ENCODE measurements around the gene TRAPPC14.

The TRAPPC14 gene

DNA sequence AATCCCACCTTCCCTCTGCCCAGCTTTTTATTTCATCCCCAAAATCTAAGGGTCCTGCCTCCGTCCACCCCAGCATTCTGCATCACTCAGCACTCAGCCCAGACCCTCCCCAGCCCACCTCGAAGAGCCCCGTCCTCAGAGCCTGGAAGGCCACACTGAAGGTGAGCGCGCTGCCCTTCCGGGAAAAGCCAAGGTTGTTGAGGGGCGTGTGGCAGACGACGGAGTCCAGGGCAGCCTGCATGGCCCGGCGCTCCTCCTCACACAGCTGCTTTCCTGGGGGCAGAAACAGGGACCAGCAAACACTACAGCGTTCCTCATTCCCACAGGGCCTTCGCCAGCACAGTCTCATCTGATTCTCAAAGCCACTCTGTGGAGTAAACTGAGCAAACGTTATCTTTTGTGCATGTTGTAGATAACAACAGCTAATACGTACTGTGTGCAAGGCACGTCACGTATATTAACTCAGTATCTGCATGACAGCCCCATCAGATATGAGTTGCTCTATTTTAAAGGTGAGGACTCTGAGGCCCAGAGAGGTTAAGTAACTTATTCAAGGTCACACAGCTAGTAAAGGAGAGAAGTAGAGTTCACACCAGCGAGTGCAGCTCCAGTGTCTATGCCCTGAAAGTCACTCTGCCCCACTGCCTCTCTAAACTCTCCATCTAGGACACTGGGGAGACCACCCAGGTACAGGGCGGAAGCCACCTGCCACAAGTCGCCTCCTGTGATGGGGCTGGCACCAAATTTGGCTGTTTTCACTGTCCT is 2.8 kb downstream of the TRAPPC14 start:
- TF ChIP-seq, protein P1, sequence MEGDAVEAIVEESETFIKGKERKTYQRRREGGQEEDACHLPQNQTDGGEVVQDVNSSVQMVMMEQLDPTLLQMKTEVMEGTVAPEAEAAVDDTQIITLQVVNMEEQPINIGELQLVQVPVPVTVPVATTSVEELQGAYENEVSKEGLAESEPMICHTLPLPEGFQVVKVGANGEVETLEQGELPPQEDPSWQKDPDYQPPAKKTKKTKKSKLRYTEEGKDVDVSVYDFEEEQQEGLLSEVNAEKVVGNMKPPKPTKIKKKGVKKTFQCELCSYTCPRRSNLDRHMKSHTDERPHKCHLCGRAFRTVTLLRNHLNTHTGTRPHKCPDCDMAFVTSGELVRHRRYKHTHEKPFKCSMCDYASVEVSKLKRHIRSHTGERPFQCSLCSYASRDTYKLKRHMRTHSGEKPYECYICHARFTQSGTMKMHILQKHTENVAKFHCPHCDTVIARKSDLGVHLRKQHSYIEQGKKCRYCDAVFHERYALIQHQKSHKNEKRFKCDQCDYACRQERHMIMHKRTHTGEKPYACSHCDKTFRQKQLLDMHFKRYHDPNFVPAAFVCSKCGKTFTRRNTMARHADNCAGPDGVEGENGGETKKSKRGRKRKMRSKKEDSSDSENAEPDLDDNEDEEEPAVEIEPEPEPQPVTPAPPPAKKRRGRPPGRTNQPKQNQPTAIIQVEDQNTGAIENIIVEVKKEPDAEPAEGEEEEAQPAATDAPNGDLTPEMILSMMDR (IDR thresholded peaks at IDR 0.05; ENCODE audit: extremely low read depth, insufficient read depth, missing control alignments), result no peak
- in situ Hi-C loops (cut with MboI; ENCODE audit: low pct_unique_long_range_greater_than_20kb, low sequenced_read_pairs, unreplicated experiment), result no loop called here
- DNase-seq (ENCODE audit: low spot score), result peak; percentile 9

DNA sequence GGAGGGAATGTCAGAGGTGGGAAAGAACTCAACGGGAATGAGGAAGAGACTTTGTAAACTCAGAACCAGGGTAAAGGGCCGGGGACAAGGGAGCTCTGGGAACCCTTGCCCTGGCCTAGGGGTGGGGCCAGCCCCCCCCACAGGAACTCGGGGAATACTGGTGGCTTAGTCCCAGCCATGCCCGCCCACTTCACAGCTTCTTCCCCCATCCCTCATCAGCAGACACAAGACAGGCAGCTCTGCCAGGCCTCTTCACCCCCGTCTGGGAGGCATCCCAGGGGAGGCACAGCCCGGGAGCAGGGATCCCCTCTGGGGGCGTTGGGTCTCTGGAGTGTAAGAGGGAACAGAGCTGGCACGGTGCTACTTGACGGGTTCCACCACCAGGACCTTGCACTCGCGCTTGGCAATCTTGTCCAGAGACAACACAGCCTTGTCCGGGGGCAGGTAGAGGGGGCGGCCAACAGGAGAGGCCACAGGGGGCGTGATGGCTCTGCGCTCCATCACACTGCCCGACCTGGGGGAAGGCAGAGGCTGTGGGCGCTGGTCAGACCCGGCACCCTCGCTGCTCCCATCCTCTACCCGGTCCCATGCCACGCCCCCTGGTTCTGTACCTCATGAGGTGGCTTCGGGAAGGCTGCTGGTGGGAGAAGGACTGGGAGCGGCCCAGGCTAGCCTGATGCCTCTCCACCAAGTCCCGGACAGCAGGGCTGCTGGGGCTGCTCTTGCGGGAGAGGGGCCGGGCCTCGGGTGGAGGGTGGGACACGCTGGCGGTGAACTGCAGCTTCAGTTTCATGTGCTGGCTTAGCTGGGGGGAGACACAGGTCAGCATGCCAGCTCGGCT is 3.7 kb downstream of the TRAPPC14 start:
- peak; percentile 7 for DNase-seq (ENCODE audit: low spot score)
- in situ Hi-C loops (cut with MboI; ENCODE audit: low pct_unique_long_range_greater_than_20kb, low sequenced_read_pairs, unreplicated experiment), result no loop called here

DNA sequence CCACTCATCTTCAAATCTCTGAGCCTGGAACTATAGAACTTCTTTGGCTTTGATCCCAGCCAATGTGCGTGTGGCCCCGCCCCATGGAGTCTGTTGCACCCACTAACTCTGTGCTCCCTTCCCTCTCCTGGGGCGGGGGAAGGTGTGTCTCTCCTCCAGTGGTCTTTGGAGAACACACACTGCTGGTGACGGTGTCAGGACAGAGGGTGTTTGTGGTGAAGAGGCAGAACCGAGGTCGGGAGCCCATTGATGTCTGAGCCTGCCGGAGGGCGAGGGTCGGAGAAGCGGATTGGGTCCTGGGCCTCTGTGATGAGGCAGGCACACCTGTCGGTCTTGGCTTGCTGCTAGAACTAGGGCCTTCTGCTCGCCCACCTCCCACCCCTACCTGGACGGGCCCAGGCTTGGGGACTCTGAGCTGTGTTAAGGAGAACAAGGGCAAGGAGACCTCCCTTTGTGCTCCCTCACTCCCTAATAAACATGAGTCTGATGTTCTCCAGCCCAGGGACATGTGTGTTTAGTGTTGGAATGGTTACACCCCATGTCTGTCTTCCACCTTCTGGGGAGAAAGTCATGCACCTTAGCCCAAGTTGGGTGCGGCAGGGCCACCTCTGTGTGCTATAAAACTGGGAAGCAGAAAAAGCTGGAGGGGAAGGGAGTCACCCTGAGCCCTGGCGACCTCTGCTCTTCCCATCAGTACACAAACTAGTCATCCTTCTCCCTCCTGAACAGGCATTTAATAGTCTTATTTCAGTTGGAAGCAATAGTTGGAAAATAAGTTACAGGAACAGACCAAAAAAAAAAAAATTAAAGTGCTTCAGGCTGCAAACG is 4.6 kb downstream of the TRAPPC14 start:
- in situ Hi-C loops (cut with MboI; ENCODE audit: low pct_unique_long_range_greater_than_20kb, low sequenced_read_pairs, unreplicated experiment), result no loop called here
- TF ChIP-seq, protein P1 (IDR thresholded peaks at IDR 0.05; ENCODE audit: extremely low read depth, insufficient read depth, missing control alignments), result no peak
- DNase-seq (ENCODE audit: low spot score), result no peak

More for the DNA sequence above, 3.7 kb downstream of the TRAPPC14 start:
- TF ChIP-seq, protein P1 (IDR thresholded peaks at IDR 0.05; ENCODE audit: extremely low read depth, insufficient read depth, missing control alignments), result no peak

DNA sequence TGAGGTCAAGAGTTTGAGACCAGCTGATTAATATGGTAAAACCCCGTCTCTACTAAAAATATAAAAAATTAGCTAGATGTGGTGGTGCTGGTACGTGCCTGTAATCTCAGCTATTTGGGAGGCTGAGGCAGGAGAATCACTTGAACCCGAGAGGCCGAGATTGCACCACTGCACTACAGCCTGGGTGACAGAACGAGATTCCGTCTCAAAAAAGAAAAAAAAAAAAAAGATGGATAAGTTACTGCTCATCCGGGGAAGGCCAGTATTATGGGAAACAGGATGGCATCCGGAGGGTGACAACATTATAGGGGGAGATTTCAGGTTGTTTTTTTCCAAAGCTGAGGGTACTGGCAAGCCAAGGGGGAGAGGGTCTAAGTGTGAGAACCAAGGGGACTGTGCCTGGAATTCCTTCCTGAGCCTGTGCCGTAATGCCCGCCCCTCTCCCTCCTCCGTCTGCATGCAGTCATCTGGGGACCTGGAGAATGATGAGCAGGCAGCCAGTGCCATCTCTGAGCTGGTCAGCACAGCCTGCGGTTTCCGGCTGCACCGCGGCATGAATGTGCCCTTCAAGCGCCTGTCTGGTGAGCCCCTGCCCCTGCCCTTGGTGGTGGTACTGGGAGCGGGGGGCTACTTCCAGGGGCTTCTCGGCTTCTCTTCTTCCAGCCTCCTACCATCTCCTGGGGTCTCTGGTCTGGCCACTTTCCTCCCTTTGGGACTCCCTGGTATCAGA is 5.4 kb downstream of the TRAPPC14 start:
- in situ Hi-C loops (cut with MboI; ENCODE audit: low pct_unique_long_range_greater_than_20kb, low sequenced_read_pairs, unreplicated experiment), result no loop called here
- TF ChIP-seq, protein P1 (IDR thresholded peaks at IDR 0.05; ENCODE audit: extremely low read depth, insufficient read depth, missing control alignments), result no peak
- no peak for DNase-seq (ENCODE audit: low spot score)

DNA sequence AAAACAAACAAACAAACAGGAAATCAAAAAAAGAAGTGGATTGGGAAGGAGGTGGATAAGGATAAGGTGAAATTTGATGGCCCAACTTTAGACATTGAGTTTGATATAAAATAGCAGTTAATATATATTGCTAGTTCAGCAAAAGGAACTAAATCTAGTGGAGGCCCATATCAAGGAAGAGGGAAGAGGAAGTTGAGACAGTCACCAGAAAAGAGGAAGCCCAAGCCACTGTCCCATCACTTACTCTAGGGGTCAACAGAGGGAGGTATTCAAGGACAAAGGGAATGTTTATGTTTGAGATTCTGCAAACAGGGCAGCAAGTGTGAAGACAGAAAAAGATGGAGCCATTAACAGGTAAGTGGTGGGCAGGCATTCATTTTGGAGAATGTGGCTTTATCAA is 6.1 kb downstream of the TRAPPC14 start:
- TF ChIP-seq, protein P1 (IDR thresholded peaks at IDR 0.05; ENCODE audit: extremely low read depth, insufficient read depth, missing control alignments), result no peak
- in situ Hi-C loops (cut with MboI; ENCODE audit: low pct_unique_long_range_greater_than_20kb, low sequenced_read_pairs, unreplicated experiment), result no loop called here
- no peak for DNase-seq (ENCODE audit: low spot score)
